Stimulated activated CD8-positive, alpha-beta memory T cell treated with anti-CD3 and anti-CD28 coated beads, Interleukin-12 subunit alpha, Interleukin-12 subunit beta, amount 100 ng/mL, for 4 hours (primary cell): ENCODE results near the gene WDR20.

Experiments used
- DNase-seq: peaks from one replicate; pipeline ENCODE4 v3.0.0-alpha.2; 2020; ENCODE audit warnings: low read depth

Gene WDR20

GRCh38 chr14:102197317-102197853 is 57.7 kb downstream of the WDR20 start:
- DNase-seq = no peak

- no peak for DNase-seq
Measured at GRCh38 chr14:102200690-102201352, 61.1 kb downstream of the WDR20 start.

DNA sequence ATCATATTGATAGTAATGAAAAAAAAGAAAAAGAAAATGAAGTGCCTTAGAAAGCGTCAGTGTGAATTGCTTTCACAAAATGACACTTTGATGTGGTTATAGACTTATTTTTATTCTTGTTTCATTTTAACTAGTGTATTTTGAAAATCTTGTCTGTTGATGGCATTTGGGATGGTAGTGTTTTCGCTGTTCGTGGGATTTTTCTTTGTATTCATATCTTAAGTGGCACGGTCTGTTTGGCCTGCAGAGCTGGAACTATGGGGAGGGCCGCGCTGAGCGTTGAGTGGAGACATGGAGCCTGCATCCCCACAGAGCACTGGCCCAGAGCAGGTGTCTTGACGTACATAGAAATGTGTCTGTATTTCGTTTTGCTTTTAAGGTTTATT is 61.6 kb downstream of the WDR20 start:
- DNase-seq = no peak

GRCh38 chr14:102201776-102202175 is 62.1 kb downstream of the WDR20 start:
- DNase-seq = no peak

- DNase-seq = no peak
Measured at GRCh38 chr14:102202944-102203343, 63.2 kb downstream of the WDR20 start.

DNA sequence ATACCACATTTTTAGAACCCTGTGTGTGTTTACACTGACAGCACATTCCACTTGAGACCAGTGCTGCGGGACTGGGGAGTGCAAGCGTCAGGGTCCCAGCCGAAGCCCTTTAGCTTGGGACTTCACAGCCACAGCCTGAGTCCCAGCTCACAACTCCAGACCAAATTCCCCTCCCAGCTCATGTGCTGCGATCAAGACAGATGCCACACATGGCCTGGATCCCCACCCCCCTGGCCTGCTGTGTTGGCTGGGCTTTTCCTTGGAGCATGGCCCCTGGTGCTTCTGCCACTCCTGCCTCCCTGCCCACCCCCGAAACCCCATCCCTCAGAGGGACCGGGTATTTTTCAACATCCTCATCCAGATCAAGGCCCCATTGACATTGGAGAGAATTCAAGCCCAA is 63.7 kb downstream of the WDR20 start:
- DNase-seq = no peak

DNA sequence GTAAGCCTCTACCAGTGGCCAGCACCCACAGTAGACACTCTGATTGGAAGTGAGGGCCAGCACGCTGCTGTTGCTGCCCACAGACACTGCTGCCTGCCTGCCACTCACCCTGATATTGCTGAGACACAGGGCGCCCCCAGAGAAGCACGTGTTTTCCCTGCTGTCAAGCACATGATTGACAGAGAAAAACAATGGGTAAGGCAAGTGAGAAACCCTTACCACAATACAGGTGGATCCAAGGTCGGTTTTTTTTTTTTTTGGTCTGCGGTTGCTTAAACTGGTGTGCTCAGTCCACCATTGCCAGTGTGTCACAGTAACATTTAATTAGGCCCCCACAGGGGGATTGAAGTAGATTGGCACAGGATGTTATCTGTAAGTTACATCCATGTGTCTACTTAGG is 65.9 kb downstream of the WDR20 start:
- no peak for DNase-seq

DNA sequence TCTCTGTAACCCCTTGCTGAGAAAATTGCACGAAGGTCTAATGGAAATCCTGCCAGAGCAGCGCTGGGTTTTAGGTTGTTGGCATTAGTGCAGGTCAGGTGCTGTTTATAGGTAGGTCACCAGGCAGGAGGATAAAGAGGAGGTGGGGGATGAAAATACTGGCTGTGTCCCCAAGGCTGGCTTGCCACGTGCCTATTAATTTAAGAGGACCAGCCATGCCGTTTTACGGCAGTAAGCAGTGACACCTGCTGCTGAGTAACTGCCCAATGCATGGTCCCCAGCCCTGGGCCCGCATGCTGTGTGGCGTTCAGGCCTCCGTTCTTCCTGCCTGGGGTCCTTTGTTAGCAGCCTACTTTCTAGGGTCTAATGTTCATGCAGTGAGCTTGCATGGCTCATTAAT is 67.2 kb downstream of the WDR20 start:
- no peak for DNase-seq

DNA sequence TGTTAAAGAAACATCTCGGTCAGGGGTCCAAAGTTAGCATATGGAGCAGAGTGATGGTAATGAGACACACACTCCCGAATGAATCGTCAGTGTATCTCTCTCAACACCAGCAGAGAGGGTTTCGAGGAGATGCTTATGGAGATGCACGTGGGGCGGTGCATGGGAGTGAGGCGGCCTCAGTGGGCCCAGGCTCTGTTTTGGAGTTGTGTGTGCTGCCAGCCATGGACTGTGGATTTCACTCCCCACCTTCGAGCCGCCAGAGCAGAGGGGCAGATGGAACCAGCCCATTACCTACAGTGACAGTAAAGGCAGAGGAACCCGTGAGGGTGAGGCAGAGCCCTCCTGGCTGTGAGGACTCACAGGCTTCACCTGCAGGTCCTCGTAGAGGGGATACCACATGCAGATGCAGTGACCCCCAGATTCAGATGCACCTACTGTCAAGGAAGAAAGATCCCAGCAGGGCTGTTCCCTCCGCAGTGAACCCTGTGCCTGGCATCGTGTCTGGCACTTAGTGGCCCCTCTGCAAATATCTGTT is 68.2 kb downstream of the WDR20 start:
- DNase-seq = no peak

GRCh38 chr14:102208741-102209140 is 69.0 kb downstream of the WDR20 start:
- no peak for DNase-seq

- no peak for DNase-seq
Measured at GRCh38 chr14:102209224-102209966, 69.7 kb downstream of the WDR20 start.

DNA sequence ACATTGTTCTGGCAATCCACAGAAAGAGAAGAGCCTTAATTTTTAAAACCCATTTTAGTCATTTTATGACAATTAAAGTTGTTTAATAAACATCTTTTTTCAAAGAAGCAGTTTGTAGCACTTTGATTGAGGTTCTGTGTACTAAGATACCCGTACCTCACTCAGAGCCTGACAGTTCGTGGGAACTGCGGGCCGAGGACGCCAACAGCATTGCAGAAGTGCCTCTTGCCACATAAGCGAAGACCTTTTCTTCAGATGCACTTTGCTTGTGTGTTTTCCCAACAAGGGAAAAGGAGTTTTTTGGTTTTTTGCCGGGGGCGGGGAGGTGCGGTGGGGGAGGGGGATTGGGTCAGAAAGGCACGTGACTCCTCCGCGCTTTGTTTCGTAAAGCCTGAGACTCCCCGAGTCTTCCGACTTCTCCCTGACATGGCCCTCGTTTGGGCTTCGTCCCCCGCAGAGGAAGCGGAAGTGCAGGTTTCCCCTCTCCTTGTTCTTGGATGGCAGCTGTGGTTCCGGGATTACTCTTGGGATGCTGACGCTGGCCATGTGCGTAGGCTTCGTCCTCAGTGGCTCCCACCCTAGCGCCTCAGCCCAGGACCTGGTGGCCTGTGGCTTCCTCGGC is 70.8 kb downstream of the WDR20 start:
- no peak for DNase-seq

DNA sequence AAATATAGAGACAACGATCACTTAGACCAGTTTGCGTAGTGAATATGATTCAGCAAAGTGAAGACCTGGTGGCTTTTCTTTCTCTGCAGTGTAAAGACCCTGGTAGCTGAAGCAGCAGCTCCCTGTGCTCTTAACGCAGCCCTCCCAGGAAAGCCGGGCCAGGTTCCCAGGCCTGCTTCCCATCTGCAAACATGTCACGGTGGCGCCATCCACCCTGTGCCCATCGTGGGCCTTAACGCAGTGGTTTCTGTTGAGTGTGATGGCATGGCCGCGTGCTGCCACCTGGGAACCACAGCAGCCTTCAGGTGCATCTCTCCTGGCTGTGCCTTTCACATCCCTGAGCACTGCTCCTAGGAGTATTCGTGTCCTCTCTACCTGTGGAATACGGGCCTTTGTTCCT is 71.5 kb downstream of the WDR20 start:
- DNase-seq = no peak

DNA sequence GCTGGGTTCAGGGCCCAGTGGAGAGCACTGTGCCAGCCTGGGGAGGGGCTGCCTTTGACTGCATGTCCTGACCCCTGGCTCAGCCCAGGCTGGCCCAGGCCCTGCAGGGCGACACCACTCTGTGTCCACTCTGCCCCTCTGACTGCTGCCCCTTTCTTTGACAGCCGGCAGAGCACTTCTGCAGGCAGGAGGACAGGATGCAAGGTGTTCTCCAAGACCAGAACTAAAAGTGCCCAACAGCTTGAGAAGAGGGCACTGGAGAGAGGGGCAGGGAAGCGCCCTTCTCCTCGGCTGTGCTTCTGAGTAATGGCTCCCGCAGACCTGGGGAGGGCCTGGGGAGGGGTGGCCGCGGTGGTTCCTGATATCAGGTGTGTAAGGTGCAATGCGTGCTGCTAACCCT is 72.7 kb downstream of the WDR20 start:
- DNase-seq = no peak

- DNase-seq = no peak
Measured at GRCh38 chr14:102212845-102213244, 73.1 kb downstream of the WDR20 start.

DNA sequence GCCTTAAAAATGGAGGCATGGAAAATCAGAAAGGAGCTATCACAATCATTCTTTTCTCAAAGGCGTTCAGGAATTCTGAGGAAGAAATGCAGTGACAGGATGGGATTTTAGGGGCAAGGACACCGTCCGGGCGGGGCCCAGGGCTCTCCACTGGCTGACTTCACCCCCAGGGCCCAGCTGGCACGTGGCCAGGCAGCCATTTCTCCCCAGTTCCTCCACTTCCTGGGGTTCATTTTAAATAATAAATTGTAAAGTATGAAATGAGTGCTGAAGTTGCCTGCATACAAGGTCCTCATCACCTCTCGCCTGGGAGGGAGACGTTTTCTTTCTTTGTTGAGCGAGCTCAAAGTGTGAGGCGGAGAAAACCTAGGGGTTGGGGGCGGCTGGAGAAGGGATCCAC is 73.8 kb downstream of the WDR20 start:
- no peak for DNase-seq

GRCh38 chr14:102213984-102214658 is 74.4 kb downstream of the WDR20 start:
- DNase-seq = no peak

- DNase-seq = no peak
Measured at GRCh38 chr14:102215071-102215470, 75.4 kb downstream of the WDR20 start.

- DNase-seq = no peak
Measured at GRCh38 chr14:102215576-102216250, 76.0 kb downstream of the WDR20 start.

GRCh38 chr14:102217399-102217798 is 77.7 kb downstream of the WDR20 start:
- DNase-seq = no peak

DNA sequence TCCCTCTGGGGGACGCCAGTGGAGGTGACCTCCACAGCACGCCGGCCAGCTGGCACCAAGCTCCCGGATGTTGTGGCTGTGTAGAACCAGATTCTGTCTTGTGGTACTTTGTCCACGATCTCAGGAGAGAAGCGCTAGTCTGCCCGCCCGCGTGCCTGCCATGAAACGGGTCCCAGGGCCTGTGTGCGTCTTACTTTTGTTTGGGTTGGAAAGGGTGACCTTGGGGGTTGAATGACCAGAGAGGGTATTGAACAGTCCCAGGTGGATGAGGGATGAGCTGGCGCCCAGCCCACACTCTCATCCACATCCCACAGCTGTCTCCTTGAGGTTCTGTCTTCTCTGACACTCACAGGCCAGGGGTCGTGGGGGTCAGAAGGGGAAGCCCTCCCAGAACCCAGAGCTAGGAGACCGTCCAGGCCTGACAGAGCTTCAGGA is 78.3 kb downstream of the WDR20 start:
- no peak for DNase-seq

DNA sequence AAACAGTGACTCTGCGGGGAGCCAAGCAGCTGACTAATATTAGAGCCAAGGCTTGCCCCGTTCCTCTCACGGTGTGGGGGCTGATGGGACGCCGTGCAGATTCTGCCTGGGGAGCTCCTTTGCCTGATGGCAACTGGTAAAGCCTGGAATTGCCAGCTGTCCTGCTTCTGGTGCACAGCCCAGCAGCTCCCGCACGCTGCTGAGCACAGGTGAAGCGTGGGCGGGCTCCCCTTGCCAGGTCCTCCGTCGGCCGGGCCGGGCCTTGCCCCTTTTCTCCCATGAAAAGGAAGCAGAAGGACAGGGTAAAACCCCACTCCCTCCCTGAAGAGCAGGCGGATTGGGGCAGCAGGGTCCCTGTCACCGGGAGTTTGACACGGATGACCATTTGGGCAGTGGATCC is 79.0 kb downstream of the WDR20 start:
- no peak for DNase-seq
